GM19452 (cell line): ENCODE results near the gene CENPP.
"Not testable (repeated sequence)": the region's sequence is repeated elsewhere in the genome, so short reads cannot be mapped to it uniquely, and the experiment has no call there.

Source experiments
- ATAC-seq: cut with Tn5 transposase; IDR thresholded peaks from one replicate; pipeline ENCODE4 v1.9.1; 2021; ENCODE audit not compliant: unreplicated experiment

The CENPP gene

DNA sequence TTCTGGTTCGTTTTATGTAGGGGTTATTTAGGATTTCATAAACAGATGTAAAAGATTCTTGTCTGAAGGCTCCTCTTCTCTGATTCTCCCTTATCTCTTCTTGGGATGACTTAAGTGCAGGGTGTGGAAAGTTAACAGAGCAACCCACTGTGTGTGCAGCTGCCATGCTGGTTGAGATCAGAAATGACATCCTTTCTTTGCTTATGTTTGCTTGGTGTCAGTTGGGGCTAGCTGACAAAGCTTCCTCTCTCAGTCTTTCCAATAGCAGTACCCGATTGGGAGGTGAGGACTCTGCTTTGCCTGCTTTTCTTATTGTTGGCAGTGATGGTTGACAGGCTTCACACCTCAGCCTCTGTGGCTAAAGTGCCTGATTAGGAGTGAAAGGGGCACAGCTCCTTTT is 52.1 kb downstream of the CENPP start:
- no peak for ATAC-seq

DNA sequence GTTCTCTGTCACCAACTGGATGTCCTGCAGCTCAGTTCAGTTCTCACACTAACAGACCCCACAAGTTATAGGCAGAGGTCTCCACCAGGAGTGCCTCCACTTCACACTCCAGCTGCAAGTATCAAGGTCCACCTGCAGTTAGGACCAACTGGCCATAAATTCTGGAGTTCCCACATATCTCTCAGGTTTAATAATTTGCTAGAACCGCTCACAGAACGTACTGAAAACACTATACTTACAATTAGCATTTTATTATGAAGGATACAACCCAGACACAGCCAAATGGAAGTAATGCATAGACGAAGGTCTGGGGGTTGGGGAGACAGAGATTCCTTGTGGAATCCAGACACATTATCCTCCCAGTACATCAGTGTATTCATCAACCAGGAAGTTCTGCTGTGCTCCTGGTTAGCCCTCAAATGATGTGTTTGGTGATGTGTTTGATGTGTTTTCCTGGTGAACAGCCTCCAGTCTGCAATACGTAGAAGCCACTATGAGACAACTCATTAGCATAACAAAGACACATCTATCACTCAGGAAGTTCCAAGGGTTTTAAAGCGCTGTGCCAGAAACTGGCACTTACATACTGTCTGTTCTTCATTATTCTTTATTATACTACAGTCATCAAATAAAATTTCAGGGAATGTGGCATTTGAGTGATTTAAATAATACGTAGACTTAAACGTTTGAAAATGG is 53.3 kb downstream of the CENPP start:
- ATAC-seq = no peak

DNA sequence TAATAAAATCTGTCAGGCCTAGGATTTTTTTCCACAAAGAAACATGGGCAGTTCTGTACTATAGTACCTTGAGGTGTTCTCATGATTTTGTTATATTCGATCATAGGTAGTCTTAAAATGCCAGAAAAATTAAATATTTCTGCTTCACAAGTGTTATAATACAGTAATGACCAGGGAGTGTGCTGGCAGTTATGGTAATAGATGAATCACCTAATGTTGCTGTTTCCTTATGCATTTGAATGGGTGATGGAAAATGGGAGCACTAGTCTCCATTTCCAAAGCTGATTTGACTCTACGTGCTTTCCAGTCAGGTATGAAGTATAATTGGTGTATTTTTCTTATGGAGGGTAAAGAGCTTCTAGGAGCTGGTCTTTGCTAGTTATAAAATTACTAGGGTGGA is 54.9 kb downstream of the CENPP start:
- ATAC-seq = no peak

DNA sequence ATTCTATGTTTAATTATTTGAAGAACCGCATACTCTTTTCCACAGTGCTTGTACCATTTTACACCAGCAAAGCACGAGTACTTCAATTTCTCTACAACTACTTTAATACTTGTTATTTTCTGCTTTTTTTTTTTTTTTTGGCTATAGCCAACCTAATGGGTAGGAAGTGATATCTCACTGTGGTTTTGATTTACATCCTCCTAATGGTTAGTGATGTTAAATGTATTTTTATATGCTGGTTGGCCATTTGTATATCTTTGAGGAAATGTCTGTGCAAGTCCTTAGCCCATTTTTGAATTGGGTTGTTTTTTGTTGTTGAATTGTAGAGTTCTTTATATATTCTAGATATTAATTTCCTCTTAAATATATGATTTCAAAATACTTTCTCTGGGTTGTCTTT is 56.0 kb downstream of the CENPP start:
- no peak for ATAC-seq

DNA sequence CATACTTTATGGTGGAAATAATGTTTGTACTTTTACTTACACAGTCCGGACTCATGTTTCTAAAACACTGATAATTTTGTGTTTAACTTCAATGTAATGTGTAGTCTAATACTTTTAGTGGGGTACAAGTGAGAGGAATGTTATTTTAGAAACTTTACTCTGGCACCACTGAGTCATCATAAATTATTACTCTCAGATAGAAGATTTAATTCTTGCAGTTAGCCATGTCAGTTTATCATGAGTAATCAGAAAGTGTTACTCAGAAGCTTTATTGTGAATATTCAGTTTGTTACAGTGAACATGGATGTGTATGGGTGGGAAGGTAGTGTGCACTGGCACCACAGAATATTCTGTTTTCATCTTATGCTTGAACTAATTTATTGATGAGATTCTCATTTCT is 58.6 kb downstream of the CENPP start:
- no peak for ATAC-seq

DNA sequence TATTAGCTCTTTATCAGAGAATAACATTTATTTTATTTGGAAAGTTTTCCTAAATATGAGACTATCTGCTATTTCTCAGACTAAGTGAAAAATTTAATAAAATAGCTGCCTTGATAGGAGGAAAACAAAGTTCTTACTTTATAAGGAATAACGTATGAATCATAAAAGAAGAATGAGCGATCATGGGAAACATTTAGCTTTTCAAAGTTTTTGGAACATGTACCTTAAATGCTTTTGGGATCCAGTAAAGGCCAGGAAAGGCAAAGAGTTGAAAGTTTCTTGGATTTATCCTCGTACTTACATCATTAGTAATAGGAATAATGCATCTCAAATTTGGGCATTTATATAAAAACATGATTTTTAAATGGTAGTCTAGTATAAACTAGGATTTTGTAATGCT is 59.2 kb downstream of the CENPP start:
- no peak for ATAC-seq

DNA sequence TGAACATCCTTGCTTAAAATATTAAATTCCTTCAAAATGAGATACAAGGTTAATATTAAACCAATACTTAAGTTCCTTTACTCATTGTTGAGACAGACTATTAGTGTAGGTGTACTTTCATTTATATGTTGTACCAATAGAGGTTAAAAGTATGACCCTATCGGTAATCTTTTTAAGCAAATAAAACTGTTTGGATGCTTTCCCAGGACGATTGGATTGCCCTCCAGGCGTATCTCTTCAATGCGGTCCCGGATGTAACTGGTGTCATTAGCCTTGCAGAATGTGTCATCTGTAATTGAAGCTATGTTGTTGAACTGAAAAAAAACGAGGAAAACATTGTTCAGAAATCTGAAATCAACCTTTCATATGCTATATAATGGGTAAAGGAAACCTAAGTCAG is 59.7 kb downstream of the CENPP start:
- no peak for ATAC-seq

DNA sequence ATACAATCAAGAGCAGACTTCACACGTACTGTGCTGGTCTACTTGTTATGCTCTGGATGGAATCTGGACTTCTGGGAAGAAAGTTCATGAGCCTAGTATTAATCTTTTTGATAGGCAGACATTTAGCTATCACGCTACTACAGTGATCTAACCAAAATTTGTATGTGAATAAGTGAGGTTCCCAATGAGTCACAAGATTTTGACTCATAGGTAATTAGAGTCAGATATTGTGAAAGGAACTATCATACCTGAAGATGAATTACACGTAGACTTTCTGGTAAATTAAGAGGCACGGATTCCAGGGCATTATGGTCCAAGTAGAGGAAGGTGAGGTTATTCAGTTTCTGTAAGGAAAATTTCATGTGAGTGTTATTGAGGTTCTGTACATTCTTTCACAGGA is 60.2 kb downstream of the CENPP start:
- no peak for ATAC-seq

DNA sequence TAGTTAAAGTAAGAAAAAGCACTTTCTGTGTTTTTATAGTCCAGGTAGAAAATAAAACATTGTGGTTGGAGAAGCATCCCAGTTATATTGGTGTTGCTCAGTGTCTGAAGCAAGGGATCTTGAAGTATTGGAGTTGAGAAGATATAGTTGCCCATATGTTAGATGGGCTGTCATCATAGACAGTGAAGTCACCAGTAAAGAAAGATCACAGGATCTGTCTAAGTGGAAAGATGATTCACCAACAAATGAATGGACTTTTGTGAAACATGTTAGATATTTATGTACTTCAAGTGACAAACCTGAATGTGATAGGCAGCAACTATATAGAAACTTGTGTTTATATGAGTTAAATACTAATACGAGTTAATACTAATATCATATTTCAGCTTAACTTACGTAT is 66.9 kb downstream of the CENPP start:
- no peak for ATAC-seq

DNA sequence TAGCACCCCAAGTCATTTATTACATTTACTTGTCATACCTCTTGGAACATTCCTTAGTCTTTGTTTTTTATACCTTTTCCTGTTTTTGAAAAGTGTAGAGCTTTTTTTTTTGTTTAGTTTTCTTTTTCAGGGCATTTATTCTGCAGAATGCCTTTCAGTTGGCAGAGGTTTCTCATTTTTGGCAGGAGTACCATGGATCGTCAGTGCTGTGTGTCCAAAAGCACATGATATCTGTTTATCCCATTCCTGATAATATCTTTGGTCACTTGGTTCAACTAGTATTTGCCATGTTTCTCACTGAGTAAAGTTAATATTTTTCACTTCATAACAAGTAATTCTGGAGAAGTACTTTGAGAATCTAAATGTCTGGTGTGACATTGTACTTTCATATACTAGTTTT is 67.9 kb downstream of the CENPP start:
- no peak for ATAC-seq

DNA sequence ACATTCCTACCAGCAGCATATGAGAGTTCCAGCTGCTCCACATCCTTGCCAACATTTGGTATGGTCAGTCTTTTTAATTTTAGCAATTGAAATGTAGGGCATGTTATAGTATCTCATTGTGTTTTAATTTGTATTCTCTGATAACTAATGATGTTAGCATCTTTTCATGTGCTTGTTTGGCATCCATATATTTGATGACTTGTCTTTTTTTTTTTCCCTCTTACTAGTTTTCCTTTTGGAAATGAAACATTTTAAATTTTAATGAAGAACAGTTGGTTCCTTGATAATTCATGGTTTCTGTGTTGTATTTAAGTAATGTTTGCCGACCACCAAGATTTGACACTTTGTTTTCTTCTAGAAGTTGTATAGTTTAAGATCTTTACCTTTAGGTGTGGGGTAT is 69.9 kb downstream of the CENPP start:
- ATAC-seq = no peak

DNA sequence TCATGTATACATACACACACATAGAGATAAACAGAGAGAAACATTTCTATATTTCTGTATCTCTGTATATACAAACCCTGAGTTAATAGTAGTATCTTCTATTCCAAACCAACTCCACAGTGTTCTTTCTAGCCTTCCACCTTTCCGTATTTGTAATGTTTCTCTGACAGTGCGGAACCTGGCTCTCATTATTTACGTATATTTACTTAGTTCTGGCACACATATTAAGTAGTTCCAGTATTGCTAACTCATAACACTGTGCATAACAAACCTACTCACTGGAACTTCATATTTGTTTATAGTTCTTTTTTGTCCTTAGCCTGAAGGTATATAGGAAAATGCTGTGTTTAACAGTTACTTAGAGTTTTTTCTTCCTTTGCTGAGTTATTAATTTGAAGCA is 72.1 kb downstream of the CENPP start:
- no peak for ATAC-seq

DNA sequence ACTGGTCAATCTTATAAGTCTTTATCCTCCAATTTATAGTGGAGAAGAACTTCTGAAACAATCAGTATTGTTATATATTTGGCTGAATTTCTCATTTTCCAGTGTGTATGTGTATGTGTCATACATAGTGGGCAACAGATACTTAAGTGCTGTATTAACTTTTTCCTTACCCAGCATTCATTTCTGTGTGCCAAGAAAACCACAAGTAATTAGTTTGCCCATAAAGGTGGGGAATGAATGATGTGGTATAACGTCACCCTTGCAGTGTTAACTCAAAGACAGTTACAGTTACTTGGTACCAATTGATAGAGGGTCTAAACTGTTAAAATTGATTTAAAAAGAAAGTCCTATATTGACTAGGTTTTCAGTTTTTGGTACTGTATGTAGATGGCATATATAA is 76.6 kb downstream of the CENPP start:
- no peak for ATAC-seq

DNA sequence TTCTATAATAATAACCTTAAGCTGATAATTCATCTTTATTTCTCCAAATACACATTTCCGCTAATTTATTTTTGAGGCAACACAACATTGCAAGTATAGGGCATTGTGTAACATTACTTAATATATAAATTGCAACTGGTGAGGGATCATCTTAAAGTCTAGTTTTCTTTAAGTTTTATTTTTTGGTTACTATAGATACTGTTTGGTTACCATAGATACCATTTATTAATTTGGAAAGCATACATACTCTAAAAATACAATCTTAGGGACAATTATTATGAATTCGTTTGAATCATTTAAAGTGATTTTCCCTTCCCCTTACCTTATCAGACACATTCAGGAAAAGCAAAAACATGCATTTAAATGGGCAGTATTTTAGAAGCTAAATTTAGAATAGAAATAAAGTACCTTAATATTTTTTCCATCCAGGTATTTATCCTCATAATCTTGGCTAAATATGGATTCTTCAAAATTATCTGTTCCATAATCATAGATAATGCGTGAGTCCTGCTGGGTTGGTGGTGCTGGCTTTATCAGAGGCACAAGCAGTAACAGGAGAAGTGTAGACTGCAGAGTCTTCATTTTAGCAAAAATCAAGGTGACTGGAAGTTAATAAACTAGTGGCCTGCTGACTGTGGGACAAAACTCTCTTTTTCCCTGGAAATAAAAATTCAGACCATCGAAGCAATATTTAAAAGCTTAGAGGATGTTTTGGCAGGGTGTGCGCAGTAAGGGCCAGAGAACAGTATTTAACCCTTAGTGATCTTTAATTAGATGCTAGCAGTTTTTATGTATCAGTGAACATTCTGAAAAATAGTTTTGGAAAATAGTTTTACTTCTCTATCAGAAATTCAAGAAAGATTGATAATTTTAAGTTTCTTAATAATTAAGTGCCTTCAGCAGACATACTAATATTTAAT is 77.3 kb downstream of the CENPP start:
- no peak for ATAC-seq

DNA sequence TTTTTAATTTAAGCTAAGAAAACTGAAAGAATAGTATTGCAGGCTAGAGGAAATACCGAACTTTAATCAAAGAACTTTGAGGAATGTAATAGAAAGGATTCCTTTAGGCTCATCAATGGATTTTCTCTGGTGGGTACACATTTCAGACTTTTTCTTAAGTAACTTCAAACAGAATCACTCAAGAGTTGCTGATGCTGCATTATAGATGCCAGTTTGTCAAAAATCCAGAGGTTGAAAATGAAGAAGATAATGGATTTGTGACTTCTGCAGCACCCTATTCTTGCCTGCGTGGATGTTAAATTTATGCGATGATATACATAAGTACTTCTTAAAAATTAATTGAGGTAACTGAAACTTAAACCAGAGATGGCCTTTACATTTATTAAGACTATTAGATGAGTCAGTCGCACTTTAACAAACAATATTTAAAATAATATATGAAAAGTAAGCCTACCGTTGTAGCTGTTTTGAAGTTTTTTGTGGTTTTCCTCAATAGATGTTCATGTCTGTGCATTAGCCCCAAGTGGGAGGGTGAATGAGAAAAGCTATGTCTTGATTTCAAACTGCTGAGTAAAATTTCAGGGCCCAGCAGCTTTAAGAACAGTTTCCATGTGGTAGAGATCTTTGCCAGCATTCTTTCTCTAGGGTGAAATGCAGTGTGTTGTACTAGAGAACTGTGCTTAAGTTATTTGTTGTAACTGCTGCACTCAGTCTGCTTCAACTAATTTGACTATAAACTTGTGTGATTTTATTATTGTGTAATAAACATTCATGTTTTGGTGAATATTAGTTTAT is 78.5 kb downstream of the CENPP start, which contains the start of gene OGN:
OGN (minus strand) TSS at position 537 of the 795 bp plus-strand sequence. CDS start 1,171 bp downstream, outside the sequence.
- no peak for ATAC-seq

DNA sequence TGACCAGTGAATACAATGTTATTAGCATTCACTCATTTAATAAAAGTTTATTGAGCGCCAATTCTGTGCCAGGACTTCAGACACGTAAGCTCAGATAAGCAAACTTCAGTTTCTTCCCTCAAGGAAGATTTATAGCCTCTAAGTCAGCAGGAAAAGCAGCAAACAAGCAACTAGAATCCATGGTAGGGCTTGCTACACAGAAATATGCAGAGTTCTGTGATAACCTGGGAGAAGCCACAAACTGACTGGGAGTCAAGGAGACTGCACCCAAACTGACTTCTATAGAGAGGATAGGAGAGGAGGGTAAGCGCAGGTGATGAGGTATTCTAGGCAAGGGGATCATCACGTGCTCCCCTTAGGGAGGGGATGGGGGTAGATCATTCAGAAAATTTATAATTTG is 80.1 kb downstream of the CENPP start:
- ATAC-seq = no peak

DNA sequence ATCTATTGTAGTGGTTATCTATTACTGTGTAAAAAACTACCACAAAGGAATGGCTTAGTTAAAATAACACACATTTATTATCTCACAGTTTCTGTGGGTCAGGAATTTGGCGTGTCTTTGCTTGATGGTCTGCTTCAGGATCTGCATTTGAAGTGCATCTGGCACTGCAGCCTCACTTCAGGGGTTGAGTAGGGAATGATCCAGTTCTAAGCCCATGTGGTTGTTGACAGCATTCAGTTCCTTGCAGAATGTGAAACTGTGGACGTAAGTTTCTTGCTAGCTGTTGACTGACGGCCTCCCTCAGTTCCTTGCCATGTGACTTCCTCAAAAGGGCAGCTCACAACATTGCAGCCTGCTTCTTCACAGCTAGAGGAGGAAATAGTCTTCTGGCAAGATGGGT is 80.7 kb downstream of the CENPP start:
- no peak for ATAC-seq

DNA sequence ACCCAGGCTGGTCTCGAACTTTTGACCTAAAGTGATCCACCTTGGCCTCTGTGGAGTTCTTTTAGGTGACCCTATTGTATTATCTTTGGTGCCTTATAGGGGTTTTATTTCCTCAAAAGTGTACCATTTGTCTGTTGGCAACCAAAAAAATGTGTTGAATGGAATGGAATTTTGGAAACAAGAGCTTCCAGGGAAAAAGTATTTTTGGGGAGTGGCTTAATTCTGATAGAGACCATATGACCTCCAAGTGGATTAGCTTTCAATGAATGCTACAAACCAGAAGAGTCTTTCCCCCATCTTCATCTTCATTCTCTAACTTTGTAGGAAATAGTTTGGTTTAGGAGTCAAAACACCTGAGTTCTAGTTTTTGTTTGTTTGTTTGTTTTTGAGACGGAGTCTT is 82.1 kb downstream of the CENPP start:
- ATAC-seq = no peak

DNA sequence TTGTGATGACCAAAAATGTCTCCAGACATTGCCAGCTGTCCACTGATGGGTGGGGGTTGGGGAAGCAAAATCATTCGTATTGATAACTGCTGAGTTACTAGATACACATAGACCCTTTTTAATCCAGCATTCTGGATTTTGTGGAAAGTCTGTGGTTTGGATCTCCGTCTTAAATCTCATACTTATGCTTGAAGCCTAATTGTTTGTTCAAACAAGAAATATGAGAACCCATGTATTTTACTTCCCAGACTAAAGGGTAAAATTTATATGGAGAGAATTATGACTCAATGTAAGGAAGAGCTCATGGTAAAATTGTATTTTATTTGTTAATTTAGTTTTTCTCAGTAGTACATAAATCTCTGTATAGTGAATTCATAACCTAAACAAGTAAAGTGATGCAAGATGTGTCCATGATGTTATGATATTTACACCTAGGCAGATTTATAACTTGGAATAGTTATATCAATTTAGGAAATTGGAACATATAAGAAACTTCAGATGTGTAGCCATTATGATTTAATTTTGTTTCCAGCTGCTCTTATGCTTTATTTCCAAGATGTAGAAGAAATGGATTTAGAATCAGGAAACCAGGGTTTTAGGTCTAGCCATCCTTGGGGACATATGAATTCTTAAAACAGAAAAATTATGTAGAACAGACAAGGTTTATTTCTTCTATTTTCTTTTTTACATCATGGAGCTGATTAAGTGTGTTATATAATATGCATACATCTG is 83.2 kb downstream of the CENPP start:
- no peak for ATAC-seq

DNA sequence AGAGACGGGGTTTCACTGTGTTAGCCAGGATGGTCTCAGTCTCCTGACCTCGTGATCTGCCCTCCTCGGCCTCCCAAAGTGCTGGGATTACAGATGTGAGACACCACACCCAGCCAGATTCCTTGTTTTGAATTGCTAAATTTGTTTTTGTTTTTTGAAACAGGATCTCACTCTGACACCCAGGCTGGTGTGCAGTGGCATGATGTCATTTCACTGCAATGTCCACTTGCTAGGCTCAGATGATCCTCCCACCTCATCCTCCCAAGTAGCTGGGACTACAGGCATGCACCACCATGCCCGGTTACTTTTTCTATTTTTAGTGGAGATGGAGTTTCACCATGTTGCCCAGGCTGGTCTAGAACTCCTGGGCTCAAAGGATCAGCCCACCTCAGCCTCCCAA is 85.4 kb downstream of the CENPP start:
- ATAC-seq = not testable (repeated sequence)

DNA sequence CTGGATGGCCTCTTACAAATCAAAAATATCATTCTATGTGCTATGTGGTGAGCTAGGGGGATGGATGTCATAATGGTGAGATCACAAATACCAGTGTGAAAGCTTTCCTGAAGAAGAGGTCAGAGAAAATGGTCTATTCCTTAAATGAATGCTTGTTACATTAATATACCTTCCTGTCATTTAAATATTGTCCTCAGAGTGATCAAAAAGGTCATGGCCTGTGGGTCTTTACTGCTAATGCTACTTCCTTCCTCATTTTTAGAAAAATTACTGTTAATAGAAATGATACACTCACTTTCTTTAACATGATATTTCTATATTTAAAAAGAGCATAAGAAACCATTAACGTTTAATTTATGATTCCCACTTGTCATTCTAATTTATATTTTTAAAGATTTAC is 88.8 kb downstream of the CENPP start:
- ATAC-seq = no peak
